Measurements from ENCODE around the gene ZDHHC8.

Gene ZDHHC8, protein sequence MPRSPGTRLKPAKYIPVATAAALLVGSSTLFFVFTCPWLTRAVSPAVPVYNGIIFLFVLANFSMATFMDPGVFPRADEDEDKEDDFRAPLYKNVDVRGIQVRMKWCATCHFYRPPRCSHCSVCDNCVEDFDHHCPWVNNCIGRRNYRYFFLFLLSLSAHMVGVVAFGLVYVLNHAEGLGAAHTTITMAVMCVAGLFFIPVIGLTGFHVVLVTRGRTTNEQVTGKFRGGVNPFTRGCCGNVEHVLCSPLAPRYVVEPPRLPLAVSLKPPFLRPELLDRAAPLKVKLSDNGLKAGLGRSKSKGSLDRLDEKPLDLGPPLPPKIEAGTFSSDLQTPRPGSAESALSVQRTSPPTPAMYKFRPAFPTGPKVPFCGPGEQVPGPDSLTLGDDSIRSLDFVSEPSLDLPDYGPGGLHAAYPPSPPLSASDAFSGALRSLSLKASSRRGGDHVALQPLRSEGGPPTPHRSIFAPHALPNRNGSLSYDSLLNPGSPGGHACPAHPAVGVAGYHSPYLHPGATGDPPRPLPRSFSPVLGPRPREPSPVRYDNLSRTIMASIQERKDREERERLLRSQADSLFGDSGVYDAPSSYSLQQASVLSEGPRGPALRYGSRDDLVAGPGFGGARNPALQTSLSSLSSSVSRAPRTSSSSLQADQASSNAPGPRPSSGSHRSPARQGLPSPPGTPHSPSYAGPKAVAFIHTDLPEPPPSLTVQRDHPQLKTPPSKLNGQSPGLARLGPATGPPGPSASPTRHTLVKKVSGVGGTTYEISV

DNA sequence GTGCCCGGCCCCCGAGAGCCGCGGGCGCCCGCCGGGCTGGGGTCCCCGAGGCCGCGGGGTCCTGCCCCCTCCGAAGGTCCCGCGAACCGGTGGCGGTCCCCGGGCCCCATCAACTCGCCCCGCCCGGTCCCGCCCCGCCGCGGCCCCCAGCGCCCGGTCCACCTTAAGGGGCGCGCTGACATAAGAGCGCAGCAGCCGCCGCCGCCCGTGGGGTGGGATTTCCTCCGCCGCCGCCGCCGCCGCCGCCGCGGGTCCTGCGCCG lies at the start of gene ZDHHC8:
ZDHHC8 (plus strand) TSS at position 208 of the 262 bp plus-strand sequence. CDS start 144 bp downstream, outside the sequence.
- no peak for DNase-seq

DNA sequence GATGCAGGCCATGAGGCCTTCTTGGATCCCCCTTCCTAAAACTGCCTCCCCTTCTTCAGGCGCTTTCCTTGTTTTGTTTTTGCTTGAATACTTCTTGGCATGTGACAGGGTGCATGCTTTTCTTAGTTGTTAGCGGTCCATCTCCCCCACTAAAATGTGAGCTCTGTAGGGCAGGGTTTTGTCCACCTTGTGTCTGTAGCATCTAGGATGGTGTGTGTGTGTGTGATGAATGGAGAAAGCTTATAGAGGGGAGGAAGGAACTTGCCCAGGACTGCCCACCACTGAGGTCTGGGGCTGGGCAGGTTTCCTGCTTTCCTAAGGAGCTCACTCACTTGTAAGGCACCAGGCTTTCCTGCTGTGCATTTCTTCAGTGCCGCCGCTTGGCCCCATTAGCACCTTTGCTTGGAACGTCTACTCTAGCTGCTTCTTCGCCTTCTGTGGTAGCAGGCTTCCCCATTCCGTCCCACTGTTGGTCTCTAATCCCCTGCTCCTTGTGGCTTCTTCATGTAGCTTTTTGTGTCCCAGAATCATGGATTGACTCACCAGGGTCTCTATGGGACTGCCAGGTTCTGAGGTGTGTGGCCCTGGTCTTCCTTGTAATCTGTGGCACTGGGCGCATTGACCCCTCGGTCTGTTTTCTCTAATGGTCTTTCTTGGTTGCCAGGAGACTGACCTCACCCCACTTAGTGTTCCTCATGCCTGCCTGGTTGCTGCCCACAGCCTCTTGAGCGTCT lies 48.3 kb upstream of the ZDHHC8 start:
- DNase-seq: no peak

DNA sequence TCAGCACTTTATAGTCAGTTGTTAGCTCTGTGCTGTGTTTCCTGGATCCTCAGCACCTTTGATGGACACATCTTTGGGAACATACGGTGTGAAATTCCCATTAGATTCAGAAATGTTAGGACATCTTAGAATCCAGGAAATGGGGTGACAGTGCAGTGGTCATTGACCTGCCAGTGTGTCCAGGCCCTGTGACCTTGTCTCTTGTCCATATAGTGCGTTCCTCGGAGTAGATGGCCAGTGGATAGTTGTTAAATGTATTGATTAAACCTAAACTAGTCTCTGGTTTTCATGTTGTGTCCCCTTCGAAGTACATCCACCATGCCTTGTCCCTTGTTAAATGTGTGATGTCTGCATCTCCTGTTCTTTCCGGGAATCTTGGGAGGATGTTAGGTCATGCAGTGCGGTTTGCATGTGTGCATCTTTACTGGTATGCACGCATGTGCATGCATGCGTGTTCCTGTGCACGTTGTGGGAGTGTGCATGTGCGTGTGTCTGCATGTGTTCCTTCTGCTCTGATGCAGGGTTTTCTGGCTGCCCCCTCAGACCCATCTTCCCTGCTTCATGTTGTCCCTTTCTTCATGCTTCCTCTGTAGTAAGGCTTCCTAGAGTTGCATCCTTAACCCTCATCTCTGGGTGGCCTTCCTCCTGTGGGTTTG lies 47.6 kb upstream of the ZDHHC8 start:
- DNase-seq: no peak

DNA sequence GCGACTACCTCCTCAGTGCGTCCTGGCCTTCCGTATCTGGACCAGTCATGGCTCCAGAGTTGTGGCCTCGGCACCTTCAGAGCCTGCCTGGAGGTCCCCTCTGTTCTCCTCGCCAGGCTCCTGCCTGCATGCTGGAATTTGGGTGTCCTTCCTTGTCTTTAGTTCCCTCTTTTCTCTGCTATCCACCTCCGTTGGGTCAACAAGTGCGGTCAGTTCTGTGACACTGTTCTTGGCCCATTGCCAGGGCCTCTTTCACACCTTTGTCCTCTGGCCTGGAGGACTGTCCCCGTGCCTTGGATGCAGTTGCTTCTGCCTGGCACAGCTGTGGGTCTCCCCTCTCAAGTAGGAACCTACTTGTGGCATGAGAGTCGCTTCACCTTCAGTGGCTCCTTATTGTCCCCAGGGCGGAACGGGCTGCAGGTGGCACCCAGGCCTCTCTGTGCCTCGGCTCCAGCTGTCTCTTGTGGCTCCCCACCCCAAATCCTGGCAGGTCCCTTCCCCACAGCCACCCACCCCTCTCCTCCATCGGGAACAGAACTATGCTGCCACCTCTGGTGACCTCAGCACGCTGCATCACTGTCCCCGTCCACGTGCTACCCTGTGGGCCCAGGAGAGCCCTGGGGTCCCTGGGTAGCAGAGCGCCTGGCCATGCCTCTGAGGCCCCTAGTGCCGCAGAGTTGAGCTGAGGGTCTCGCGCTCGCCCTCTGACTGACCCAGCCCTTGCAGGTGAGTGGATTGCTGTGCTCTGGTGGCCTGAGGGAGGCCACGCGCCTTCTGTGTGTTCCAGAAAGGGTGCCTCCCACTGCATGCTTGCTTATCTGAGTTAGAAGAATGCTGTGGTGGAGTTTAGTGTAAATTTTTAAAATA lies 46.8 kb upstream of the ZDHHC8 start:
- no peak for DNase-seq

DNA sequence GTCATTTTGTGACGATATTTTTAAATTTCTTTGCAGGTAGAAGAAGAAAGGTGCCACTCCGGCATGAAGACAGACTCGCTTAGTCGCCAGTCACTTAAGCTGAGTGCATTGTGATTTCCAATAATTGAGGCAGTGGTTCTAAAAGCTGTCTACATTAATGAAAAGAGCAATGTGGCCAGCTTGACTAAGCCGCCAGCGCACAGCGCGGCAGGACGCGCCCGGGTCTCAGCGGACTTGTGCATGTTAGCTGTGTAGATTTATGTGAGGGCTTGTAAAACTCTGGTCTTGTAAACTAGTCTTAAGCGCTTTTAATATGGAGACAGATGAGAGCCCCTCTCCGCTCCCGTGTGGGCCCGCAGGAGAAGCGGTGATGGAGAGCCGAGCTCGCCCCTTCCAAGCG lies 46.0 kb upstream of the ZDHHC8 start:
- DNase-seq: no peak

DNA sequence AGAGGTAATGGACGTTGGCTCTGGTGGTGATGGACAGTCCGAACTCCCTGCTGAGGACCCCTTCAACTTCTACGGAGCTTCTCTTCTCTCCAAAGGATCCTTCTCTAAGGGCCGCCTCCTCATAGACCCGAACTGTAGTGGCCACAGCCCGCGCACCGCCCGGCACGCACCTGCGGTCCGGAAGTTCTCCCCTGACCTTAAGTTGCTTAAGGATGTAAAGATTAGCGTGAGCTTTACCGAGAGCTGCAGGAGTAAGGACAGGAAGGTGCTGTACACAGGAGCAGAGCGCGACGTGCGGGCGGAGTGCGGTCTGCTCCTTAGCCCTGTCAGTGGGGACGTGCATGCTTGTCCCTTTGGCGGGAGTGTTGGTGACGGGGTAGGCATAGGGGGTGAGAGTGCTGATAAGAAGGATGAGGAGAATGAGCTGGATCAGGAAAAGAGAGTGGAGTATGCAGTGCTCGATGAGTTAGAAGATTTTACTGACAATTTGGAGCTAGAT lies 45.5 kb upstream of the ZDHHC8 start:
- DNase-seq: no peak

DNA sequence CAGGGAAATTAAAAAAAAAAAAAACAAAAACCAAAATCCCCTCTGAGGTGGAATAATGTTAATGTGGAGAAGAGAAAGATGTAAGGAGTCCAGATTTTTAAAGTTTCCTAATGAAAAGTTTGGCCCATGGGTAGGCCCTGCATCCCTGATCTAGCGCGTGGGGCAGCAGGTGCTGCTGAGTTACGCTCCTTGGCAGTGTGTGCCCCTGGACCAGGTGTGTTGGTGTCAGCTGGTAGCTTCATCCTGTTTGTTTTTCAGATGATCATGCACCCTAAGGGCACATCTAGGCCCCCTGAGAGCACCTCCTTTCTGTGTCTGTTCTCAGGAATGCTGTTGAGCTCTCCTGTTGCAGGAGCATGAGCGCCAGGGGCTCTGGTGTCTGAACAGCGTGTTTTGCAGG lies 44.8 kb upstream of the ZDHHC8 start:
- no peak for DNase-seq

DNA sequence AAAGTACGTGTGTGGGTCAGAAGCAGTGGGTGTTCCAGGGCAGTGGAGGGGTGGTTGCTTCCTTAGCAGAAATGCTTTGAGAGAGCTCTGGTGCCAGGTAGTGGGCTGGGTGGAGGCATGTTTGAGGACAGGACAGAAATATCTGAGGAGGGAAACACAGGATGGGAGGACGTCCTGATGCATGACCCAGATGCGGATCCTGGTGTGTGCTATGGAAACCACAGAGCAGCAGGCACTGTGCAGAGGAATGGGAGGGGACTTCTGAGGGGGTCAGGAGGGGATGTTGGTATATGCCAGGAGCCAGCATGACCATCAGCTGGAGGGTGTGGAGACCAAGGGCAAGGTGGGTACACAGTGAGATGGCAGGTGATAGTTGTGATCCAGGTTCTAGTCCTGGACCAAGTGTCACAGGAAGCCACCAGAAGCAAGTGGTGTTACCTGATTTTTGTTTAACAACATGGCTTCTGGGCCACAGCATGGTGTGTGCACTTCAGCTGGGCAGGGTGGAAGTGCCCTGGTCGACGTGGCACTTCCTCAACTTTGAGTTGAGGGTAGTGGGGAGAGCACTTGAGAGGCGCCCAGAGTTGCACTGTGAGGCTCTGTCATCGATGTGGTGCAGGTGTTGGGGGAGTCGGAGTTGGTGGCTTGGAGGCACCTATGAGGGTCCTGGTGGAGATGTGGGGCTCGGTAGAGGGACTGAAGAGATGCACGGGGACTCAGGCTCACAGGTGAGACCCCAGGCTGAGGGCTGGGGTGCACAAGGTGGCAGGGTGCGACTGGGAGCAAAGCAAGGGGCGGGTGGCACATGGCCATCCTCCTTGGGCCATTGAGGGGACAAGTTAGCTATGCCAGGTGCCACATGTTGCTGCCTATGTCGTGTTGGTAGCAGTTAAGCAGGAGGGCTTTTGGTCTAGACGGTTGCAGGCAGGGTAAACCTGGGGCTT lies 44.0 kb upstream of the ZDHHC8 start:
- no peak for DNase-seq

DNA sequence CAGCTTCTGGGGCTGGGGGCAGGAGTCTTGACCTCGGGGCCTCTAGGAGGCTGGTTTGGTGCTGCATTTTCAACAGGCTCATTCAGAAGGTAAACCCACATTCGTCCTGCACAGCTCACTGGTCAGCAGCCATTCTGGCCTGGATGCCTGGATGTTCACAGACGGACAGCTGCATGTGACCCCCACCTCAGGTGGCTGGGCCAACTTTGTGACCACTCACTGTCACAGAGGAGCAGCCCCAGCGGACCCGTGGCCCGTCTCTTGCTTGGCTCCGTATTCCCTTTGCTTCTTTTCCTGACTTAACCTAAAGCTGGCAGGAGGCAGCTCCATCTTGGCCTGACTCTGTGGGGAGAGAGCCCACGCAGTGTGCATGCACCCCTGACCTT lies 43.3 kb upstream of the ZDHHC8 start:
- DNase-seq: no peak

DNA sequence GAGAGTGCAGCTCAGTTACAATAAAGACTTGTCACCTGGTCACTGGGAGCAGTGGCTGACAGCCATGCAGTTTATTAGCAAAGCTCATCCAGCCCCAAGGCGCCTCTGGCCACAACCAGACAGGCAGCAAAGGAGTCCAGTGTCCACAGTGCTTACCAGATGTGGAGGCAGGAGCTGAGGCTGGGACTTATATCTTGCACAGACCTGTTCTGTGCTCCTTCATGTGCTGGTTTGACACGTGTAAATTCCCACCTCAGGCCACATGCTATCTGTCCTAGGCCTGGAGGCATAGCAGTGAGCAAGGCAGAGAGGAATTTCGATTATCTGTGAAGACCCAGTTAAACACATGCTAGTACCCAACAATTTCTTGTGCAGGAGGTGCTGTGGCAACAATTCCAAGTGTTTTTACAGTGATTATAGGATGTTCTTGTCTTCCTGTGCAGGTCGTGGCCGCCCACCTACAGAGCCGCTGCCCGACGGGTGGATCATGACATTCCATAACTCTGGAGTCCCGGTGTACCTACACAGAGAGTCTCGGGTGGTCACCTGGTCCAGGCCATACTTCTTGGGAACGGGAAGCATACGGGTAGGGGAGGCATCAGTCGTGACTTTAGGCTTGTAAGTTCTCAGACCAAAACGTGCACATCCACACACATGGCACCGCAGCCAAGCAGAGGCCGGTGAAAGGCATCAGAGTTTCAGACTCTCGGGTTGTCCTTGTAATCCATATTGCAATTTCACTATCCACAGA lies 42.2 kb upstream of the ZDHHC8 start:
- no peak for DNase-seq

DNA sequence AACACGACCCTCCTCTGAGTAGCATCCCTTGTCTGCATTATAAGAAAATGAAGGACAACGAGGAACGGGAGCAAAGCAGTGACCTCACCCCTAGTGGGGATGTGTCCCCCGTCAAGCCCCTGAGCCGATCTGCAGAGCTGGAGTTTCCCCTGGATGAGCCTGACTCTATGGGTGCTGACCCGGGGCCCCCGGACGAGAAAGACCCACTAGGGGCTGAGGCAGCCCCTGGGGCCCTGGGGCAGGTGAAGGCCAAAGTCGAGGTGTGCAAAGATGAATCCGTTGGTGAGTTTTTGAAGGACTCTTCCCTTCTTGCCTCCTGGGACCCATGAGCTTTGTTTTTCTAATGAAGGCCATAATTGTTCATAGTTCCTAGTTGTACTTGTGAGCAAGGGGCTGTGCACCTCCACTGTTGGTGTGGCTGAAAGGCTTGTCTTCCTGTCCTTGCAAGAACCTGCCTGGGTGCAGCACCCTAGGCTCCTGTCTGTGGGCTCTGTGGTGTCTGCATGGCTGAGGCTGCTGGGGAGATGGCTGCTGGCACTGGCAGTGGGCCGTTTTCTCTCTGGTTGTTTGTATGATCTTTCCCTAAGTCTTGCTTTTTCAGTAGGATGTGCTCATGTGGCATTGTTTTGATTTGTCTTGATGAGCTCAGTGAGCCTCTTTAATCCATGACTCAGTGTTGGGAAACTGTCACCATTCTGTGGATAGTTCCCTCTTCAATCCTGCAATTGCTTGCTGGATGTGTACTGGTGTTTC lies 41.5 kb upstream of the ZDHHC8 start:
- DNase-seq: no peak

DNA sequence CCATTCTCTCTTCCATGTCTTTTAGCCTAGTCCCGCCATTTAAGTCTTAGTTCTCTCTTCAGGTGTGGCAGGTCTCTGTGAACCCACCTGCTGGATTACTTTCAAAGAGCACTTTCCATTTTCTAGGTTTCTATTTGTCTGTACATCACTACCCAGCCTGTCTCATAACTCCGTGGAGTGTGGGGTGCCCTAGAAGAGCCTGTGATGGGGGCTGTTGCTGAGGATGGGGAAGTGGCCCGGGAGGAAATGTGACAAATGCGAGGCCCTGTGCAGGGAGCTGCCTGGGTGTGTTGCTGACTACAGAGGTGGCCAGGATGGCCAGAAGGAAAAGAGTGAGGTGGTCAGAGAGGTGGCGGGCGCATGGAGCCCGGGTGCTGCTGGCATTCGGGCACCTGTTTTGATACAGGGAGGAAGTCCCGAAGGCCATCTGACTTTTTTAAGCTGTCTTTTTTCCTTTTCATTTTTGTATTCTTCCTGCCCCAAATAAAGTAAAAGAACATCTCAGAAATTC lies 40.8 kb upstream of the ZDHHC8 start:
- no peak for DNase-seq

DNA sequence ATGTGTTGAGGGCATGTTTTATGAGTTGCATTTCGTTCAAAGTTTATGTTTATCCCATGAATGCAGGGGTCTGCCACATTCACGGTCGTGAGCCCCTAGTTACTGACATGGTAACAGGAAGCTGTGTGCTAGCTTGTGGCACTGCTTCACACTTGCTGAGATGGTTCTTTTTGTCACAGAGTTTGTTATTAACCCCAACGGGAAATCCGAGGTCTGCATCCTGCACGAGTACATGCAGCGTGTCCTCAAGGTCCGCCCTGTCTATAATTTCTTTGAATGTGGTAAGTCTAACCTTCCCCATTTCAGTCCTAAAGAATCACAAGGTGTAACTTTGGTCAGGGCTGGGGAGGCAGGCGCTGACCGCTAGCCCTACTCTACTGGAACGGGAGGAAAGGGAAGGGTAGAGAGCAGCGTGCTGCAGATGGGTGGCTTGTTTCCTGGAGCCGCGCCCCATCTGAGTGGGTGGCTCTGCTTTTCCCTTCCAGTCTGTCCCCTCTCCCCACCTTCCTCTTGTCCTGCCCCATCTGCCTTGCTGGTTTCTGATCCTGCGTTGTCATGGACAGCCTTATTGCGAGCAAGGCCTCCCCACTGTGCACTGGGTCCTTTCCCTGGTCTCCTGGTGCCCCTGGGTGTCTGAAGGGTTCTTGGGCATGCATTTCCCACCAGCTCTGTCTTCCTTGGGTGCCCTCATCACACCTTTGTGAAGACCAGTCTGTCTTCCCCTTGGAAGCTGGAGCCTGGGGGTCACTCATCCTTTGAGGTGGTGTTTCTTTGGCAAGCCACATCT lies 39.7 kb upstream of the ZDHHC8 start:
- DNase-seq: no peak

DNA sequence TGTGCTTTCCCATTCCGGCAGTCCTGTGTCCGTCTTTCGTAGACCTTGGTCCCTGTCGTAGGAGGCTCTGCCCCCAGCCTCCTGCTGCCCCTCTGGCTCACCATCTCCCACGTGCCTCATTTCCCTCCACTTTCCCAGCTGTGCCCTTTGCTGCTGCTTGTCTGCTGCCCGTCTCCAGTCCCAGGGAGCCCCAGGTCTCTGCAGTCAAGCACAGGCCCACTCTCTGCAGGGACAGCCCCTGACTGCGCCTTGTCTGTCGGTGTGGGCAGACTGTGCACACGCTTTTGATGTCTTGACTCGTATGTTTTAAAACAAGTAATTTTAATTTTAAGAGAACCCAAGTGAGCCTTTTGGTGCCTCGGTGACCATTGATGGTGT lies 39.1 kb upstream of the ZDHHC8 start:
- no peak for DNase-seq

DNA sequence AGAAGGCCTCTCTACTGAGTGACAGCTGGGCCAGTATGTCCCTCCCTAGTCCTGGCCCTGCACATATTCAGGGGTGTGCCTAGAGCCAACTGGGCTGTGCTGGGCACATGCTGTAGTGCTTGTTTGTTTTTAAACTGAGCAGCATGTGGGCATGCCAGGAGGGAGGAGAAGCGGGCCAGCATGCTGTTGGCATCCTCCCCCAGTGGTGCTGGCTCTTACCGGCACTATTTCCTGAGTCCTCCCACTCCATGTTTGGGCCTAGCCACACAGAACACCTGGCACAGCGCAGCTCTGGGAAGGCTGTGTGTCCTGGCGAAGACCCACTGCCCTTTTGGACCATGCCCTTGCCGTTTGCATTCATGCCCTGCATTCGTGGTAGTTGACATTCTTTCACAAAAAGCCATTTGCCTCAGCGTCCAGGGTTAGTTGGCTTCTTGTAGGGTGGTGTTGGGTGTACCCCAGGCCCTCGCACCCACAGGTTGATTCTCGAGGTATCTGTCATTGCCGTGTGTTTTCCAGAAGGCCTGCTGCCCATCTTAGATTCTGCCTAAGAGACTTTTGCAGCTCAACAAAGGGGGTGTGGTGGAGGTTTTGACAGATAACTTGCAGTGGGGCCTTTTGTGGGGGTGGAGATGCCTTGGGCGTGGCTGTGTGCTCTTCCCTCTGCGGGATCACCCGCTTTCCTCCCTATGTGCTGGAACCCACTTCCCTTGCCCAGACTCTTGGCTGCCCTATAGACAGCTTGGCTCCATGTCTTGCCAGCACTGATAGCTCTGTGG lies 38.0 kb upstream of the ZDHHC8 start:
- no peak for DNase-seq

DNA sequence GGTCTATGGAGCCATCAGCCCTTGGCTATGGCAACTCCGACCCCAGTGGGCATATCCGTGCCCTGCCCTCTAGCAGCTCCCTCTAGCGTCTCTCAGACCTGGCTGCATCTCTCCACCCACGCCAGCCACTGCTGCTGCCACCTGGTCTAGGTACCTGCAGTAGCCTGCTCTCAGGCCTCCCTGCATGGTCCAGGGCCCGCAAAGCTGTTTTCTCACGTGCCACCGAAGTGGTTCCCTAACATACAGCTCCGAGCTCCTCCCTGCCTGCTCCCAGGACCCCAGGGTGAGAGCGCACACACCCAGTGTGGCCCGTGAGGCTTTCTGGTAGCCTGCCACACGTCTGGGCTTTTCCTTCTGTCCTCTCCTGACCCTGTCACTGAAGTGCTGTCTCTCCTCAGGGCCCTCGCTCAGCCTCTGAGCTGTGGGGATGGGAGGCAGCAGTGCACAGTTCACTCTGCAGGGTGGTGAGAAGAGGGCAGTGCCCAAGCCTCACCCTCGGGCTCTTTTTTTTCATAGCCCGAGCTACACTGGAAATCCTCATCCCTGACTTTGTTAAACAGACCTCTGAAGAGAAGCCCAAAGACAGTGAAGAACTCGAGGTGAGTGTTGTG lies 37.3 kb upstream of the ZDHHC8 start:
- DNase-seq: no peak

DNA sequence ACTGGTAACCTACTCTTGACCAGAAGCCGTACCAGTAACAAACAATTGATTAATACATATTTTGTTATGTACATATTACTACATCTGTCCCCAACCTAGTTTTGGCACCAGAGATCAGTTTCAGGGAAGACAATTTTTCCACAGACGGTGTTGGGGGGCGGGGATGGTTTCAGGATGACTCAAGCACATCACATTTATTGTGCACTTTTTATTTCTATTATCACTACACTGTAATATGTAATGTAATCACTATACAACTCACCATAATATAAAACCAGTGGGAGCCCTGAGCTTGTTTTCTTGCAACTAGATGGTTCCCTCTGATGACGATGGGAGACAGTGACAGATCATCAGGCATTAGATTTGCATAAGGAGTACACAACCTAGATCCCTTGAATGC lies 36.1 kb upstream of the ZDHHC8 start:
- no peak for DNase-seq
